Measurements from ENCODE around the gene CRYGS.

DNA sequence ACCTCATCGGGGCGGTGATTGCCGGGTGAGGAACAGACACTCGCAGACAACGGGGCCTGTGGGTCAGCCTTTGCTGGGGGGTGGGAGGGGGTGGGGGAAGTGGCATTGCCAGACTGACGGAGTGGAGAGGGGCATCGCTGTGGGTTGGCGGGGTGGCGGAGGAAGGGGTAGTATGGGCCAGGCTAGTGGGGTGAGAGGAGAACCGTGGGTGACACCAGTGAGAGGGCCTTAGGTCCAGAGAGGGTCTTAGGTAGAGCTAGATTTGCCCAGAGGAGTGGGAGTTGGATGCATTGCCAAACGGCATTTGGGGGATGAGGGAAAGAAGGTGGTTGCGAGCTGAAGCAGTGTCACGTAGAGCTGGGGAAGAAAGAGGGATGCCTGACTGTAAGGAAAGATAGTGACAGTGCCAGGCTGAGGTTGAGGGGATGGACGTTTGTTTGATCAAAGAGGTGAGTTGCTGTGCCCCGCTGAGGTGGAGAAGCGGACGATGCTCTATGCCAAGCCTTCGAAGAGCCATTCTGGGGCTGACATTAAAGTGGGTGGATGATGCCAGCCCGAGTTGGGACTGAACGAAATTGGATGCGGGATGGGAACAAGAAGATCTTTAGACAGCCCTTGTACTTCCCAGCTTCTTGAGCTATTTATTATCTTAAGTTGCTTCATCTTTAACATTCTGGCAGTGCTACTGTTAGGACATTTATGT, 26.9 kb upstream of the CRYGS start:
- TF ChIP-seq SP3 (tag by site-specific recombination; IDR thresholded peaks at IDR 0.05) (no peak), ZSCAN23 (tag by site-specific recombination; IDR thresholded peaks at IDR 0.05) (no peak), IKZF3 (tag by site-specific recombination; IDR thresholded peaks at IDR 0.05) (no peak), ZNF169 (tag by site-specific recombination; IDR thresholded peaks at IDR 0.05) (no peak), ZNF664 (tag by site-specific recombination; IDR thresholded peaks at IDR 0.05) (no peak), RBAK (tag by site-specific recombination; IDR thresholded peaks at IDR 0.05) (no peak), ZNF274 (IDR thresholded peaks at IDR 0.05; ENCODE audit: low read length) (no peak), ZNF274 (tag by site-specific recombination; IDR thresholded peaks at IDR 0.05; ENCODE audit: borderline replicate concordance) (no peak), YY1 (tag by site-specific recombination; IDR thresholded peaks at IDR 0.05) (no peak)
- TF ChIP-seq, protein P1, sequence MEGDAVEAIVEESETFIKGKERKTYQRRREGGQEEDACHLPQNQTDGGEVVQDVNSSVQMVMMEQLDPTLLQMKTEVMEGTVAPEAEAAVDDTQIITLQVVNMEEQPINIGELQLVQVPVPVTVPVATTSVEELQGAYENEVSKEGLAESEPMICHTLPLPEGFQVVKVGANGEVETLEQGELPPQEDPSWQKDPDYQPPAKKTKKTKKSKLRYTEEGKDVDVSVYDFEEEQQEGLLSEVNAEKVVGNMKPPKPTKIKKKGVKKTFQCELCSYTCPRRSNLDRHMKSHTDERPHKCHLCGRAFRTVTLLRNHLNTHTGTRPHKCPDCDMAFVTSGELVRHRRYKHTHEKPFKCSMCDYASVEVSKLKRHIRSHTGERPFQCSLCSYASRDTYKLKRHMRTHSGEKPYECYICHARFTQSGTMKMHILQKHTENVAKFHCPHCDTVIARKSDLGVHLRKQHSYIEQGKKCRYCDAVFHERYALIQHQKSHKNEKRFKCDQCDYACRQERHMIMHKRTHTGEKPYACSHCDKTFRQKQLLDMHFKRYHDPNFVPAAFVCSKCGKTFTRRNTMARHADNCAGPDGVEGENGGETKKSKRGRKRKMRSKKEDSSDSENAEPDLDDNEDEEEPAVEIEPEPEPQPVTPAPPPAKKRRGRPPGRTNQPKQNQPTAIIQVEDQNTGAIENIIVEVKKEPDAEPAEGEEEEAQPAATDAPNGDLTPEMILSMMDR (tag by site-specific recombination; IDR thresholded peaks at IDR 0.05): no peak
- TF ChIP-seq, protein P2, sequence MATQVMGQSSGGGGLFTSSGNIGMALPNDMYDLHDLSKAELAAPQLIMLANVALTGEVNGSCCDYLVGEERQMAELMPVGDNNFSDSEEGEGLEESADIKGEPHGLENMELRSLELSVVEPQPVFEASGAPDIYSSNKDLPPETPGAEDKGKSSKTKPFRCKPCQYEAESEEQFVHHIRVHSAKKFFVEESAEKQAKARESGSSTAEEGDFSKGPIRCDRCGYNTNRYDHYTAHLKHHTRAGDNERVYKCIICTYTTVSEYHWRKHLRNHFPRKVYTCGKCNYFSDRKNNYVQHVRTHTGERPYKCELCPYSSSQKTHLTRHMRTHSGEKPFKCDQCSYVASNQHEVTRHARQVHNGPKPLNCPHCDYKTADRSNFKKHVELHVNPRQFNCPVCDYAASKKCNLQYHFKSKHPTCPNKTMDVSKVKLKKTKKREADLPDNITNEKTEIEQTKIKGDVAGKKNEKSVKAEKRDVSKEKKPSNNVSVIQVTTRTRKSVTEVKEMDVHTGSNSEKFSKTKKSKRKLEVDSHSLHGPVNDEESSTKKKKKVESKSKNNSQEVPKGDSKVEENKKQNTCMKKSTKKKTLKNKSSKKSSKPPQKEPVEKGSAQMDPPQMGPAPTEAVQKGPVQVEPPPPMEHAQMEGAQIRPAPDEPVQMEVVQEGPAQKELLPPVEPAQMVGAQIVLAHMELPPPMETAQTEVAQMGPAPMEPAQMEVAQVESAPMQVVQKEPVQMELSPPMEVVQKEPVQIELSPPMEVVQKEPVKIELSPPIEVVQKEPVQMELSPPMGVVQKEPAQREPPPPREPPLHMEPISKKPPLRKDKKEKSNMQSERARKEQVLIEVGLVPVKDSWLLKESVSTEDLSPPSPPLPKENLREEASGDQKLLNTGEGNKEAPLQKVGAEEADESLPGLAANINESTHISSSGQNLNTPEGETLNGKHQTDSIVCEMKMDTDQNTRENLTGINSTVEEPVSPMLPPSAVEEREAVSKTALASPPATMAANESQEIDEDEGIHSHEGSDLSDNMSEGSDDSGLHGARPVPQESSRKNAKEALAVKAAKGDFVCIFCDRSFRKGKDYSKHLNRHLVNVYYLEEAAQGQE (tag by site-specific recombination; IDR thresholded peaks at IDR 0.05): no peak
- TF ChIP-seq, protein P3, sequence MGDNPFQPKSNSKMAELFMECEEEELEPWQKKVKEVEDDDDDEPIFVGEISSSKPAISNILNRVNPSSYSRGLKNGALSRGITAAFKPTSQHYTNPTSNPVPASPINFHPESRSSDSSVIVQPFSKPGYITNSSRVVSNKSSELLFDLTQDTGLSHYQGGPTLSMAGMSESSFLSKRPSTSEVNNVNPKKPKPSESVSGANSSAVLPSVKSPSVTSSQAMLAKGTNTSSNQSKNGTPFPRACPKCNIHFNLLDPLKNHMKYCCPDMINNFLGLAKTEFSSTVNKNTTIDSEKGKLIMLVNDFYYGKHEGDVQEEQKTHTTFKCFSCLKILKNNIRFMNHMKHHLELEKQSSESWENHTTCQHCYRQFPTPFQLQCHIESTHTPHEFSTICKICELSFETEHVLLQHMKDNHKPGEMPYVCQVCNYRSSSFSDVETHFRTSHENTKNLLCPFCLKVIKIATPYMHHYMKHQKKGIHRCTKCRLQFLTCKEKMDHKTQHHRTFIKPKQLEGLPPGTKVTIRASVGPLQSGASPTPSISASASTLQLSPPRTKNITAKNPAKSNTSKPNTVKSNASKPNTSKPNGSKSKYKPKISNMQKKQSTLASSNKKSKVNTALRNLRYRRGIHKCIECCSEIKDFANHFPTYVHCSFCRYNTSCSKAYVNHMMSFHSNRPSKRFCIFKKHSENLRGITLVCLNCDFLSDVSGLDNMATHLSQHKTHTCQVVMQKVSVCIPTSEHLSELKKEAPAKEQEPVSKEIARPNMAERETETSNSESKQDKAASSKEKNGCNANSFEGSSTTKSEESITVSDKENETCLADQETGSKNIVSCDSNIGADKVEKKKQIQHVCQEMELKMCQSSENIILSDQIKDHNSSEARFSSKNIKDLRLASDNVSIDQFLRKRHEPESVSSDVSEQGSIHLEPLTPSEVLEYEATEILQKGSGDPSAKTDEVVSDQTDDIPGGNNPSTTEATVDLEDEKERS (tag by site-specific recombination; IDR thresholded peaks at IDR 0.05): no peak
- TF ChIP-seq, protein P4, sequence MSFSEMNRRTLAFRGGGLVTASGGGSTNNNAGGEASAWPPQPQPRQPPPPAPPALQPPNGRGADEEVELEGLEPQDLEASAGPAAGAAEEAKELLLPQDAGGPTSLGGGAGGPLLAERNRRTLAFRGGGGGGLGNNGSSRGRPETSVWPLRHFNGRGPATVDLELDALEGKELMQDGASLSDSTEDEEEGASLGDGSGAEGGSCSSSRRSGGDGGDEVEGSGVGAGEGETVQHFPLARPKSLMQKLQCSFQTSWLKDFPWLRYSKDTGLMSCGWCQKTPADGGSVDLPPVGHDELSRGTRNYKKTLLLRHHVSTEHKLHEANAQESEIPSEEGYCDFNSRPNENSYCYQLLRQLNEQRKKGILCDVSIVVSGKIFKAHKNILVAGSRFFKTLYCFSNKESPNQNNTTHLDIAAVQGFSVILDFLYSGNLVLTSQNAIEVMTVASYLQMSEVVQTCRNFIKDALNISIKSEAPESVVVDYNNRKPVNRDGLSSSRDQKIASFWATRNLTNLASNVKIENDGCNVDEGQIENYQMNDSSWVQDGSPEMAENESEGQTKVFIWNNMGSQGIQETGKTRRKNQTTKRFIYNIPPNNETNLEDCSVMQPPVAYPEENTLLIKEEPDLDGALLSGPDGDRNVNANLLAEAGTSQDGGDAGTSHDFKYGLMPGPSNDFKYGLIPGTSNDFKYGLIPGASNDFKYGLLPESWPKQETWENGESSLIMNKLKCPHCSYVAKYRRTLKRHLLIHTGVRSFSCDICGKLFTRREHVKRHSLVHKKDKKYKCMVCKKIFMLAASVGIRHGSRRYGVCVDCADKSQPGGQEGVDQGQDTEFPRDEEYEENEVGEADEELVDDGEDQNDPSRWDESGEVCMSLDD (tag by site-specific recombination; IDR thresholded peaks at IDR 0.05): no peak
- TF ChIP-seq, protein P5, sequence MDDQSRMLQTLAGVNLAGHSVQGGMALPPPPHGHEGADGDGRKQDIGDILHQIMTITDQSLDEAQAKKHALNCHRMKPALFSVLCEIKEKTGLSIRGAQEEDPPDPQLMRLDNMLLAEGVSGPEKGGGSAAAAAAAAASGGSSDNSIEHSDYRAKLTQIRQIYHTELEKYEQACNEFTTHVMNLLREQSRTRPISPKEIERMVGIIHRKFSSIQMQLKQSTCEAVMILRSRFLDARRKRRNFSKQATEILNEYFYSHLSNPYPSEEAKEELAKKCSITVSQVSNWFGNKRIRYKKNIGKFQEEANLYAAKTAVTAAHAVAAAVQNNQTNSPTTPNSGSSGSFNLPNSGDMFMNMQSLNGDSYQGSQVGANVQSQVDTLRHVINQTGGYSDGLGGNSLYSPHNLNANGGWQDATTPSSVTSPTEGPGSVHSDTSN (CRISPR knock-in tag; IDR thresholded peaks at IDR 0.05): no peak
